Upper lobe of right lung (tissue), 1 donor: ENCODE measurements around the gene SORD. TPM values are rescaled to one million over a fixed set of nuclear protein-coding genes. Genes with fewer than 3 reads are reported as not detected.
"Not testable (repeated sequence)": the region's sequence is repeated elsewhere in the genome, so short reads cannot be mapped to it uniquely, and the experiment has no call there.

Source experiments
- ATAC-seq: fragments of 200-7000 bp; cut with Tn5 transposase; one replicate; pipeline ENCODE4 v1.9.1; 2020; ENCODE audit warnings: mild to moderate bottlenecking, moderate library complexity
- DNase-seq: peaks from one replicate; pipeline ENCODE4 v3.0.0-alpha.2; 2020
- H3K27ac ChIP-seq: fragments of 200-600 bp; one replicate; pipeline ENCODE4 v1.8.0; 2022
- H3K27me3 ChIP-seq: fragments of 200-600 bp; one replicate; pipeline ENCODE4 v1.8.0; 2022; ENCODE audit warnings: mild to moderate bottlenecking
- H3K36me3 ChIP-seq: fragments of 200-600 bp; one replicate; pipeline ENCODE4 v1.8.0; 2022
- H3K4me1 ChIP-seq: fragments of 200-600 bp; one replicate; pipeline ENCODE4 v1.8.0; 2022
- H3K4me3 ChIP-seq: fragments of 200-600 bp; one replicate; pipeline ENCODE4 v1.8.0; 2022; ENCODE audit warnings: mild to moderate bottlenecking
- H3K9me3 ChIP-seq: fragments of 200-600 bp; one replicate; pipeline ENCODE4 v1.8.0; 2022
- CTCF ChIP-seq: fragments of 200-600 bp; IDR thresholded peaks from one replicate; pipeline ENCODE4 v1.8.0; 2022; ENCODE audit warnings: antibody characterized with exemption
- intact Hi-C: fragments of 100-400 bp; cut with DNase I; formaldehyde crosslinking; loops from one replicate; pipeline ENCODE4 v1.11.0; 2022
- total RNA-seq: library from RNA; stranded (reverse); fragmentation: NEBNext Ultra II Directional; extraction: Animal tissue kit (Norgen Biotek cat#: 25700); gene quantifications from one replicate; pipeline ENCODE4 v1.2.1, GENCODE V29; 2021
- donor health status: DM: no; HTN: yes; CAD: no; lungs with severe emphysema.

The SORD gene
- total RNA-seq, 1 donor from 2014 or later, result 7.3 TPM

- Histone ChIP-seq H3K27me3 (no peaks in the 10 kb centered on the region), H3K4me3 (no peak overlapping the region), H3K9me3 (no peaks in the 10 kb centered on the region), H3K4me1 (no peaks in the 10 kb centered on the region), H3K27ac (peak overlapping the region; percentile 24), H3K36me3 (no peaks in the 10 kb centered on the region)
- no peak for TF ChIP-seq CTCF
- intact Hi-C loops, result no loop called here
- no peak for DNase-seq
- ATAC-seq, result peak; percentile 96
Measured at GRCh38 chr15:45048794-45049631, 26.0 kb downstream of the SORD start.

GRCh38 chr15:45050587-45050986 lies 27.6 kb downstream of the SORD start:
- H3K36me3 ChIP-seq, result no peaks in the 10 kb centered on the region
- H3K9me3 ChIP-seq, result no peaks in the 10 kb centered on the region
- no peaks in the 10 kb centered on the region for H3K27me3 ChIP-seq
- H3K27ac ChIP-seq, result no peak overlapping the region
- ATAC-seq, result no peak
- intact Hi-C loops, result no loop called here
- TF ChIP-seq CTCF, result no peak
- H3K4me3 ChIP-seq, result no peak overlapping the region
- H3K4me1 ChIP-seq, result no peaks in the 10 kb centered on the region
- no peak for DNase-seq

- H3K36me3 ChIP-seq, H3K27ac ChIP-seq, H3K27me3 ChIP-seq, H3K9me3 ChIP-seq, H3K4me3 ChIP-seq, DNase-seq, intact Hi-C loops, ATAC-seq, H3K4me1 ChIP-seq: not testable (repeated sequence)
Measured at GRCh38 chr15:45052676-45053075, 29.7 kb downstream of the SORD start.

- H3K9me3 ChIP-seq, H3K27ac ChIP-seq, H3K4me3 ChIP-seq, DNase-seq, H3K4me1 ChIP-seq, H3K27me3 ChIP-seq, H3K36me3 ChIP-seq, intact Hi-C loops: not testable (repeated sequence)
- peak; percentile 39 for ATAC-seq
Measured at GRCh38 chr15:45058690-45059675, 36.0 kb downstream of the SORD start.

- H3K36me3 ChIP-seq, intact Hi-C loops, DNase-seq, H3K4me3 ChIP-seq, H3K27me3 ChIP-seq, H3K4me1 ChIP-seq, H3K9me3 ChIP-seq, H3K27ac ChIP-seq: not testable (repeated sequence)
- peak; percentile 27 for ATAC-seq
Measured at GRCh38 chr15:45062301-45062700, 39.3 kb downstream of the SORD start.

GRCh38 chr15:45064386-45064785 lies 41.4 kb downstream of the SORD start:
- intact Hi-C loops, result no loop called here
- Histone ChIP-seq H3K36me3 (no peaks in the 10 kb centered on the region), H3K4me3 (no peak overlapping the region), H3K4me1 (no peaks in the 10 kb centered on the region), H3K27me3 (no peaks in the 10 kb centered on the region), H3K9me3 (no peaks in the 10 kb centered on the region), H3K27ac (no peak overlapping the region)
- no peak for TF ChIP-seq CTCF
- no peak for ATAC-seq
- DNase-seq, result no peak

- ATAC-seq, result peak; percentile 36
- H3K4me3 ChIP-seq, H3K27ac ChIP-seq, DNase-seq, H3K4me1 ChIP-seq, H3K9me3 ChIP-seq, H3K27me3 ChIP-seq, intact Hi-C loops, H3K36me3 ChIP-seq: not testable (repeated sequence)
Measured at GRCh38 chr15:45069942-45070360, 47.0 kb downstream of the SORD start.

- H3K4me3 ChIP-seq, H3K27ac ChIP-seq, H3K4me1 ChIP-seq, H3K36me3 ChIP-seq, intact Hi-C loops, ATAC-seq, DNase-seq, H3K27me3 ChIP-seq, H3K9me3 ChIP-seq: not testable (repeated sequence)
Measured at GRCh38 chr15:45073602-45074001, 50.6 kb downstream of the SORD start.

- DNase-seq, H3K9me3 ChIP-seq, H3K27ac ChIP-seq, intact Hi-C loops, H3K36me3 ChIP-seq, ATAC-seq, H3K4me3 ChIP-seq, H3K4me1 ChIP-seq, H3K27me3 ChIP-seq: not testable (repeated sequence)
Measured at GRCh38 chr15:45075440-45076320, 52.7 kb downstream of the SORD start.

- ATAC-seq, H3K27ac ChIP-seq, H3K4me1 ChIP-seq, intact Hi-C loops, DNase-seq, H3K36me3 ChIP-seq, H3K9me3 ChIP-seq, H3K27me3 ChIP-seq, H3K4me3 ChIP-seq: not testable (repeated sequence)
Measured at GRCh38 chr15:45077391-45077790, 54.4 kb downstream of the SORD start.
